K562 (cell line): ENCODE data around the gene HK2. TPM values are rescaled to one million over a fixed set of nuclear protein-coding genes. Genes with fewer than 3 reads are reported as not detected.

Experiments used
- ATAC-seq: fragments of 200-7000 bp; cut with Tn5 transposase; 3 replicates; pipeline ENCODE4 v1.9.1; 2020; ENCODE audit warnings: moderate library complexity
- BruUV-seq: library from RNA; stranded (reverse); fragments of 400-500 nt; replicated peaks from 2 replicates; lab custom pipeline; 2021; lab: Mats Ljungman, UMichigan
- CTCF ChIA-PET: fragments of 300-600 bp; formaldehyde crosslinking; extraction: SDS; loops from one replicate; lab custom pipeline; 2021; ENCODE audit warnings: low intra/inter-chr PET ratio; lab: Yijun Ruan, JAX
- POLR2A ChIA-PET: fragments of 300-600, 350-650 bp; sonication (Branson Sonifier 250); formaldehyde crosslinking; extraction: SDS; loops from one replicate; lab custom pipeline; 2021; ENCODE audit warnings: antibody characterized with exemption, inconsistent platforms; lab: Yijun Ruan, JAX
- DNase-seq, 4 experiments: peaks; one replicate each; pipeline versions ENCODE4 v3.0.0 to v3.0.0-alpha.2; 2011 to 2018; ENCODE audit warnings: low spot score in 3 of 4, mixed read lengths in 3 of 4; ENCODE audit errors: extremely low read depth in 1 of 4
- FAIRE-seq: peaks from 2 replicates; lab custom pipeline; 2011; peaks lifted over from hg19 to GRCh38; lab: Jason Lieb, UNC
- H2AFZ ChIP-seq: 2 replicates; pipeline ENCODE4 v1.6.0; 2011; ENCODE audit warnings: low read depth, low read length, control low read depth, inconsistent platforms
- H3K27ac ChIP-seq: fragments of 200-600 bp; 3 replicates; pipeline ENCODE4 v1.8.0; 2011; ENCODE audit warnings: low read depth, mild to moderate bottlenecking, control low read depth, inconsistent platforms, low read length, moderate library complexity, mixed read lengths; ENCODE audit errors: extremely low read depth
- H3K27me3 ChIP-seq, 2 experiments: fragments of 300-600 bp in 1 of 2; 2 replicates in 1 of 2; 3 replicates in 1 of 2; pipeline versions ENCODE4 v1.6.0 to v1.8.0; 2011; ENCODE audit warnings: inconsistent platforms in 2 of 2, low read length in 2 of 2, mild to moderate bottlenecking in 1 of 2, mixed read lengths in 1 of 2, moderate library complexity in 1 of 2; ENCODE audit not compliant: control insufficient read depth in 2 of 2, insufficient read depth in 2 of 2
- H3K36me3 ChIP-seq: fragments of 300-600 bp; 3 replicates; pipeline ENCODE4 v1.8.0; 2011; ENCODE audit warnings: mild to moderate bottlenecking, low read length, inconsistent platforms; ENCODE audit not compliant: control insufficient read depth, insufficient read depth
- H3K4me1 ChIP-seq, 2 experiments: fragments of 200-600 bp in 1 of 2; replicated peaks in 1 of 2; 2 replicates in 1 of 2; 3 replicates in 1 of 2; pipeline versions ENCODE4 v1.5.1 to v1.8.0; 2011; ENCODE audit warnings: inconsistent platforms in 2 of 2, low read length in 2 of 2, mild to moderate bottlenecking in 1 of 2, mixed read lengths in 1 of 2, moderate library complexity in 1 of 2; ENCODE audit not compliant: control insufficient read depth in 2 of 2, insufficient read depth in 2 of 2
- H3K4me2 ChIP-seq: 2 replicates; pipeline ENCODE4 v1.6.1; 2011; ENCODE audit warnings: low read length, control low read depth, inconsistent platforms, mixed read lengths; ENCODE audit not compliant: insufficient read depth
- H3K4me3 ChIP-seq: fragments of 200-600 bp; sonication (generic), shearing (Covaris generic); 2 replicates; pipeline ENCODE4 v1.5.1; 2016; ENCODE audit warnings: control low read depth, inconsistent platforms
- H3K79me2 ChIP-seq: fragments of 200-600 bp; 3 replicates; pipeline ENCODE4 v1.8.0; 2011; ENCODE audit warnings: low read length, inconsistent platforms; ENCODE audit not compliant: control insufficient read depth, insufficient read depth
- H3K9ac ChIP-seq, 2 experiments: 2 replicates each; pipeline versions ENCODE4 v1.6.0 to v1.6.1; 2011; ENCODE audit warnings: low read depth in 2 of 2, low read length in 2 of 2, control low read depth in 1 of 2, inconsistent platforms in 1 of 2, mild to moderate bottlenecking in 1 of 2, mixed read lengths in 1 of 2; ENCODE audit not compliant: insufficient read depth in 1 of 2
- H3K9me1 ChIP-seq: one replicate; pipeline ENCODE4 v1.6.0; 2011; ENCODE audit warnings: inconsistent platforms, mild to moderate bottlenecking, low read length, moderate library complexity; ENCODE audit not compliant: control insufficient read depth, insufficient read depth
- H3K9me3 ChIP-seq: replicated peaks from 2 replicates; pipeline ENCODE4 v1.5.1; 2011; ENCODE audit warnings: low read depth, low read length, inconsistent platforms; ENCODE audit not compliant: control insufficient read depth, insufficient read depth
- H4K20me1 ChIP-seq: replicated peaks from 2 replicates; pipeline ENCODE4 v1.6.1; 2011; ENCODE audit warnings: low read length, inconsistent platforms, mixed read lengths; ENCODE audit not compliant: control insufficient read depth, insufficient read depth
- FOXK2 ChIP-seq, 2 experiments: fragments of 450-650 bp; IDR thresholded peaks in 1 of 2; conservative IDR thresholded peaks in 1 of 2; 2 replicates each; pipeline ENCODE4 v1.6.1; 2016; ENCODE audit warnings: low read depth in 2 of 2, mild to moderate bottlenecking in 1 of 2
- NFE2L1 ChIP-seq: fragments of 450-650 bp; IDR thresholded peaks from 2 replicates; pipeline ENCODE4 v1.6.1; 2016; ENCODE audit warnings: missing genetic modification characterization, low read depth, mild to moderate bottlenecking, missing compliant biosample characterization, moderate library complexity, borderline replicate concordance
- ZBTB17 ChIP-seq: fragments of 450-650 bp; formaldehyde crosslinking; IDR thresholded peaks from 2 replicates; pipeline ENCODE4 v1.4.0; 2020; ENCODE audit warnings: mild to moderate bottlenecking
- ZNF583 ChIP-seq: fragments of 250-450 bp; sonication (Bioruptor Pico); IDR thresholded peaks from 2 replicates; pipeline ENCODE4 v1.4.0; 2020
- WGBS: fragments of 100-300 bp; shearing (Covaris generic); methylation state at CpG from one replicate; pipeline ENCODE4 v1.1.6; 2016; ENCODE audit warnings: low coverage, mixed read lengths; ENCODE audit not compliant: insufficient coverage; ENCODE audit errors: missing lambda C conversion rate; 5-methylcytosine and 5-hydroxymethylcytosine counted together
- in situ Hi-C: fragments of 300-500 bp; cut with MboI; formaldehyde crosslinking; loops from 4 replicates; pipeline ENCODE4 v1.15.0; 2018; ENCODE audit warnings: inconsistent platforms, mixed read lengths
- intact Hi-C: fragments of 100-400 bp; cut with micrococcal nuclease; formaldehyde crosslinking; loops from 2 replicates; pipeline ENCODE4 v1.14.2; 2022
- polyA plus RNA-seq, 8 experiments: library from polyadenylated mRNA; depleted of rRNA in 4 of 8; stranded (reverse) in 5 of 8; unstranded in 3 of 8; fragments of >200 nt; fragmentation: Nextera tagmentation in 2 of 8; fragmentation: Illumina TruSeq in 1 of 8; extraction: Ambion mirVana in 2 of 8; extraction: Trizol in 1 of 8; gene quantifications; 2 replicates each; pipeline versions ENCODE4 v1.2.1 to v1.2.3, GENCODE V29; 2011 to 2014; ENCODE audit warnings: inconsistent platforms in 1 of 8, missing spikeins in 1 of 8
- total RNA-seq, 7 experiments: library from RNA; depleted of rRNA in 6 of 7; stranded (reverse); fragments of >200 nt in 6 of 7; fragmentation: Illumina TruSeq in 2 of 7; extraction: Trizol in 2 of 7; gene quantifications; 2 replicates each; pipeline versions ENCODE4 v1.2.1 to v1.2.3, GENCODE V29; 2011 to 2021; ENCODE audit warnings: low replicate concordance in 1 of 7
- TF ChIP-seq, protein P1 (sequence below), 2 experiments: fragments of 450-650 bp; formaldehyde crosslinking in 1 of 2; IDR thresholded peaks; 2 replicates each; pipeline versions ENCODE4 v1.4.0 to v1.6.1; 2014 to 2020; ENCODE audit warnings: mild to moderate bottlenecking in 2 of 2, borderline replicate concordance in 1 of 2, low read depth in 1 of 2
- TF ChIP-seq, protein P2 (sequence below): sonication (generic); IDR thresholded peaks from 2 replicates; pipeline ENCODE4 v1.6.1; 2016
- TF ChIP-seq, protein P3 (sequence below): IDR thresholded peaks from 2 replicates; pipeline ENCODE4 v1.6.1; 2012; ENCODE audit warnings: low read depth, low read length, improper control_type of control experiment, borderline replicate concordance

Gene HK2
- total and polyA plus RNA-seq, 9 of the 15 experiments (the other 6 are each of a cell fraction or from before 2014, with no cell fraction given): 4.7 to 56.0 (median 19.9) TPM

DNA sequence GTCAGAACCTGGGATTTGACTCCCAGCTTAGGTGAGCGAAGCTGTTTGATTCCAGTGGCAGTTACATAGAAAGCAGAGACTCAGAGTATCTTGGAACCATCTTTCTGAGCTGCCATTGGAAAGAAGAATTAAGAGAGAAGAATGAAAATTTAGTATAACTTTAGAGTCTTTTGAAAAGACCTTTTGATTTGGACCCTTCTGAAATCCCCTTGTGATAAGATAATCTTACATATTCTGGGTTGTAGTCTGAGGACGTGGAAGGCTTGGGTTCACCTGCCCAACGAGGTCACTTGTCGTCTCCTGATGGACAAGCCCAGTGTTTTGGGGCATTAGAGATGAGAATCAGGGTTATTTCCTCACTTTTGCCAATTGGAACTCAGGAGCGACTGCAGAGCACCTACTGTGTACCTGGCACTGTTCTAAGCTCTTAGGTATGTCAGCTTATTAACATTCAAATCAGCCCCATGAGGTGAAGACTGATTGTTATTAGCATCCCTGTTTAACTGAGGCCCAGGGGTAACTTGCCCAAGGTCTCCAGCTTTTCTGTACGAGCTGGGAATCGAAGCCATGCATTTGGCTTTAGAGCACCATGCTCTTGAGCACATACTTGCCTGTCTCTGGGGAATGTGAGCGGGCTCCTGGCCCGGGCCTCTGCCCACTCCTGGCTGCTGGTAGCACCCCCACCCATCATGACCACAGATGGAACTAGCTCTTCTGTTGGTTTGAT is 2.9 kb downstream of the HK2 start:
- Histone ChIP-seq H2AFZ (no peak overlapping the region), H3K79me2 (peaks cover 74% of the 10 kb centered on the region), H3K9ac (peak overlapping the region in 1 of 2 experiments; percentile 78; a peak in 1 of 4 replicates), H3K36me3 (peaks cover 19% of the 10 kb centered on the region; the same call in 2 of the 3 replicates), H3K9me3 (no peaks in the 10 kb centered on the region), H3K27ac (no peak overlapping the region), H4K20me1 (peaks cover 36% of the 10 kb centered on the region), H3K4me2 (peak overlapping the region; percentile 89), H3K4me1 (peaks cover 33 to 61% of the 10 kb centered on the region in 2 experiments; a peak in 4 of 5 replicates), H3K27me3 (no peaks in the 10 kb centered on the region), H3K9me1 (peaks cover 15% of the 10 kb centered on the region), H3K4me3 (peak overlapping the region; percentile 75; the same call in 1 of the 2 replicates)
- POLR2A ChIA-PET: interaction anchor here (1.4 to 1.9 kb wide), 2 partner anchors 15 to 26 kb away, joined by 3 to 10 read pairs; no protein-coding TSS in a partner anchor
- in situ Hi-C loops (no loop called here), intact Hi-C loops (loop anchor here (5.0 kb wide), 1 partner anchor 40 kb away; no protein-coding TSS in a partner anchor)
- ATAC-seq: no peak
- CTCF ChIA-PET: no interaction called here
- no peak for FAIRE-seq
- WGBS: 40% methylated on average over 9 of the region's 9 CpGs
- no TSS peak for BruUV-seq
- TF ChIP-seq, protein P1, sequence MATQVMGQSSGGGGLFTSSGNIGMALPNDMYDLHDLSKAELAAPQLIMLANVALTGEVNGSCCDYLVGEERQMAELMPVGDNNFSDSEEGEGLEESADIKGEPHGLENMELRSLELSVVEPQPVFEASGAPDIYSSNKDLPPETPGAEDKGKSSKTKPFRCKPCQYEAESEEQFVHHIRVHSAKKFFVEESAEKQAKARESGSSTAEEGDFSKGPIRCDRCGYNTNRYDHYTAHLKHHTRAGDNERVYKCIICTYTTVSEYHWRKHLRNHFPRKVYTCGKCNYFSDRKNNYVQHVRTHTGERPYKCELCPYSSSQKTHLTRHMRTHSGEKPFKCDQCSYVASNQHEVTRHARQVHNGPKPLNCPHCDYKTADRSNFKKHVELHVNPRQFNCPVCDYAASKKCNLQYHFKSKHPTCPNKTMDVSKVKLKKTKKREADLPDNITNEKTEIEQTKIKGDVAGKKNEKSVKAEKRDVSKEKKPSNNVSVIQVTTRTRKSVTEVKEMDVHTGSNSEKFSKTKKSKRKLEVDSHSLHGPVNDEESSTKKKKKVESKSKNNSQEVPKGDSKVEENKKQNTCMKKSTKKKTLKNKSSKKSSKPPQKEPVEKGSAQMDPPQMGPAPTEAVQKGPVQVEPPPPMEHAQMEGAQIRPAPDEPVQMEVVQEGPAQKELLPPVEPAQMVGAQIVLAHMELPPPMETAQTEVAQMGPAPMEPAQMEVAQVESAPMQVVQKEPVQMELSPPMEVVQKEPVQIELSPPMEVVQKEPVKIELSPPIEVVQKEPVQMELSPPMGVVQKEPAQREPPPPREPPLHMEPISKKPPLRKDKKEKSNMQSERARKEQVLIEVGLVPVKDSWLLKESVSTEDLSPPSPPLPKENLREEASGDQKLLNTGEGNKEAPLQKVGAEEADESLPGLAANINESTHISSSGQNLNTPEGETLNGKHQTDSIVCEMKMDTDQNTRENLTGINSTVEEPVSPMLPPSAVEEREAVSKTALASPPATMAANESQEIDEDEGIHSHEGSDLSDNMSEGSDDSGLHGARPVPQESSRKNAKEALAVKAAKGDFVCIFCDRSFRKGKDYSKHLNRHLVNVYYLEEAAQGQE (IDR thresholded peaks at IDR 0.05; ENCODE audit: borderline replicate concordance): peak; percentile 7; the same call in 1 of the 2 replicates
- TF ChIP-seq, protein P1 (CRISPR knock-in tag; IDR thresholded peaks at IDR 0.05; ENCODE audit: low read depth): no peak
- TF ChIP-seq, protein P2, sequence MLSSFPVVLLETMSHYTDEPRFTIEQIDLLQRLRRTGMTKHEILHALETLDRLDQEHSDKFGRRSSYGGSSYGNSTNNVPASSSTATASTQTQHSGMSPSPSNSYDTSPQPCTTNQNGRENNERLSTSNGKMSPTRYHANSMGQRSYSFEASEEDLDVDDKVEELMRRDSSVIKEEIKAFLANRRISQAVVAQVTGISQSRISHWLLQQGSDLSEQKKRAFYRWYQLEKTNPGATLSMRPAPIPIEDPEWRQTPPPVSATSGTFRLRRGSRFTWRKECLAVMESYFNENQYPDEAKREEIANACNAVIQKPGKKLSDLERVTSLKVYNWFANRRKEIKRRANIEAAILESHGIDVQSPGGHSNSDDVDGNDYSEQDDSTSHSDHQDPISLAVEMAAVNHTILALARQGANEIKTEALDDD: no peak
- no peak for TF ChIP-seq FOXK2 (conservative IDR thresholded peaks at IDR 0.05 in 1 of 2, IDR thresholded peaks at IDR 0.05 in 1 of 2; ENCODE audit: low read depth in 2 of 2)
- TF ChIP-seq NFE2L1 (tag): no peak
- no peak for TF ChIP-seq ZNF583
- TF ChIP-seq ZBTB17: no peak
- TF ChIP-seq, protein P3, sequence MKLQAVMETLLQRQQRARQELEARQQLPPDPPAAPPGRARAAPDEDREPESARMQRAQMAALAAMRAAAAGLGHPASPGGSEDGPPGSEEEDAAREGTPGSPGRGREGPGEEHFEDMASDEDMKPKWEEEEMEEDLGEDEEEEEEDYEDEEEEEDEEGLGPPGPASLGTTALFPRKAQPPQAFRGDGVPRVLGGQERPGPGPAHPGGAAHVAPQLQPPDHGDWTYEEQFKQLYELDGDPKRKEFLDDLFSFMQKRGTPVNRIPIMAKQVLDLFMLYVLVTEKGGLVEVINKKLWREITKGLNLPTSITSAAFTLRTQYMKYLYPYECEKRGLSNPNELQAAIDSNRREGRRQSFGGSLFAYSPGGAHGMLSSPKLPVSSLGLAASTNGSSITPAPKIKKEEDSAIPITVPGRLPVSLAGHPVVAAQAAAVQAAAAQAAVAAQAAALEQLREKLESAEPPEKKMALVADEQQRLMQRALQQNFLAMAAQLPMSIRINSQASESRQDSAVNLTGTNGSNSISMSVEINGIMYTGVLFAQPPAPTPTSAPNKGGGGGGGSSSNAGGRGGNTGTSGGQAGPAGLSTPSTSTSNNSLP: 0 out of 2 replicates have a peak, but pooled peaks have one; percentile 28
- DNase-seq: no peak
